ENCODE measurements around the gene FOXA2. TPM values are rescaled to one million over a fixed set of nuclear protein-coding genes. Genes with fewer than 3 reads are reported as not detected.
"Not testable (repeated sequence)": the region's sequence is repeated elsewhere in the genome, so short reads cannot be mapped to it uniquely, and the experiment has no call there.

Gene FOXA2
- total RNA-seq, 1 experiment from 2014 or later = 43.6 TPM

- TF ChIP-seq CTCF (IDR thresholded peaks at IDR 0.05; ENCODE audit: insufficient read depth in 1 of 2, low read depth in 1 of 2, low read length in 1 of 2, severe bottlenecking in 1 of 2, unreplicated experiment in 1 of 2) = no peak
- Mint-ChIP-seq H3K4me1 (ENCODE audit: low read depth, unreplicated experiment) (no peaks in the 10 kb centered on the region), H3K27ac (ENCODE audit: unreplicated experiment) (no peak overlapping the region), H3K4me3 (ENCODE audit: unreplicated experiment) (no peak overlapping the region), H3K36me3 (ENCODE audit: insufficient read depth, unreplicated experiment) (no peaks in the 10 kb centered on the region), H3K27me3 (ENCODE audit: insufficient read depth, unreplicated experiment) (no peaks in the 10 kb centered on the region), H3K9me3 (ENCODE audit: unreplicated experiment) (no peaks in the 10 kb centered on the region)
- H3K36me3 ChIP-seq (ENCODE audit: control insufficient read depth, insufficient read depth, low read length) = no peaks in the 10 kb centered on the region
- 0 out of 2 replicates have a peak, but pooled peaks cover 4% of the 10 kb centered on the region for H3K4me1 ChIP-seq
- ChIA-PET CTCF (no interaction called here), POLR2A (no interaction called here)
- no peak overlapping the region for H3K4me3 ChIP-seq (ENCODE audit: low read depth, low read length)
- H3K27me3 ChIP-seq (replicated peaks; ENCODE audit: control insufficient read depth, insufficient read depth, low read length) = no peaks in the 10 kb centered on the region
- no peaks in the 10 kb centered on the region for H3K9me3 ChIP-seq
- BruUV-seq (replicated peaks) = no TSS peak
- intact Hi-C loops (cut with micrococcal nuclease; ENCODE audit: unreplicated experiment) = no loop called here
- DNase-seq = peak in 1 of 2 experiments; percentile 12
These were observed 17.2 kb upstream of the FOXA2 start for GRCh38 chr20:22601361-22602141.

GRCh38 chr20:22599258-22599657 is 14.9 kb upstream of the FOXA2 start:
- H3K27ac Mint-ChIP-seq (ENCODE audit: unreplicated experiment); CTCF ChIA-PET; H3K9me3 Mint-ChIP-seq (ENCODE audit: unreplicated experiment); H3K27me3 Mint-ChIP-seq (ENCODE audit: insufficient read depth, unreplicated experiment); H3K27me3 ChIP-seq (replicated peaks; ENCODE audit: control insufficient read depth, insufficient read depth, low read length); DNase-seq; H3K4me3 Mint-ChIP-seq (ENCODE audit: unreplicated experiment); H3K36me3 ChIP-seq (ENCODE audit: control insufficient read depth, insufficient read depth, low read length); intact Hi-C loops (cut with micrococcal nuclease; ENCODE audit: unreplicated experiment); H3K4me1 ChIP-seq; POLR2A ChIA-PET; H3K36me3 Mint-ChIP-seq (ENCODE audit: insufficient read depth, unreplicated experiment); H3K4me3 ChIP-seq (ENCODE audit: low read depth, low read length); BruUV-seq (replicated peaks); H3K4me1 Mint-ChIP-seq (ENCODE audit: low read depth, unreplicated experiment); H3K9me3 ChIP-seq: not testable (repeated sequence)

- Histone ChIP-seq H3K9me3 (no peaks in the 10 kb centered on the region), H3K4me3 (ENCODE audit: low read depth, low read length) (no peak overlapping the region), H3K27me3 (replicated peaks; ENCODE audit: control insufficient read depth, insufficient read depth, low read length) (no peaks in the 10 kb centered on the region), H3K4me1 (0 out of 2 replicates have a peak, but pooled peaks cover 4% of the 10 kb centered on the region), H3K36me3 (ENCODE audit: control insufficient read depth, insufficient read depth, low read length) (no peaks in the 10 kb centered on the region)
- Mint-ChIP-seq H3K9me3 (ENCODE audit: unreplicated experiment) (no peaks in the 10 kb centered on the region), H3K36me3 (ENCODE audit: insufficient read depth, unreplicated experiment) (no peaks in the 10 kb centered on the region), H3K27me3 (ENCODE audit: insufficient read depth, unreplicated experiment) (no peaks in the 10 kb centered on the region), H3K4me3 (ENCODE audit: unreplicated experiment) (no peak overlapping the region), H3K27ac (ENCODE audit: unreplicated experiment) (no peak overlapping the region), H3K4me1 (ENCODE audit: low read depth, unreplicated experiment) (no peaks in the 10 kb centered on the region)
- intact Hi-C loops (cut with micrococcal nuclease; ENCODE audit: unreplicated experiment) = no loop called here
- POLR2A ChIA-PET = no interaction called here
- DNase-seq = no peak
- no TSS peak for BruUV-seq (replicated peaks)
- TF ChIP-seq CTCF (IDR thresholded peaks at IDR 0.05; ENCODE audit: insufficient read depth in 1 of 2, low read depth in 1 of 2, low read length in 1 of 2, severe bottlenecking in 1 of 2, unreplicated experiment in 1 of 2) = no peak
- CTCF ChIA-PET = no interaction called here
These were observed 12.9 kb upstream of the FOXA2 start for GRCh38 chr20:22597303-22597702.

All from Caco-2 (cell line).